Measurements from ENCODE around the gene NFIC.

NFIC gene

GRCh38 chr19:3364501-3364858 lies 1.9 kb upstream of the NFIC start:
- no peak for TF ChIP-seq CTCF (IDR thresholded peaks at IDR 0.05)

GRCh38 chr19:3365093-3365835 lies 1.1 kb upstream of the NFIC start:
- Mint-ChIP-seq H3K4me3 (peak overlapping the region; percentile 49), H3K4me1 (peaks cover 41% of the 10 kb centered on the region), H3K27ac (no peak overlapping the region), H3K27me3 (ENCODE audit: low read depth, poor library complexity) (peaks cover 97% of the 10 kb centered on the region), H3K9me3 (no peaks in the 10 kb centered on the region), H3K36me3 (ENCODE audit: low read depth) (no peaks in the 10 kb centered on the region)
- TF ChIP-seq CTCF (IDR thresholded peaks at IDR 0.05) = no peak
- no peak for DNase-seq

More at GRCh38 chr19:3364501-3364858, 1.9 kb upstream of the NFIC start:
- no peak for DNase-seq
- H3K4me3 Mint-ChIP-seq = no peak overlapping the region
- H3K27ac Mint-ChIP-seq = no peak overlapping the region
- peaks cover 90% of the 10 kb centered on the region for H3K27me3 Mint-ChIP-seq (ENCODE audit: low read depth, poor library complexity)
- H3K36me3 Mint-ChIP-seq (ENCODE audit: low read depth) = no peaks in the 10 kb centered on the region
- H3K4me1 Mint-ChIP-seq = peaks cover 33% of the 10 kb centered on the region
- no peaks in the 10 kb centered on the region for H3K9me3 Mint-ChIP-seq

- H3K4me1 Mint-ChIP-seq = peaks cover 53% of the 10 kb centered on the region
- H3K9me3 Mint-ChIP-seq = no peaks in the 10 kb centered on the region
- TF ChIP-seq CTCF (IDR thresholded peaks at IDR 0.05) = no peak
- H3K27me3 Mint-ChIP-seq (ENCODE audit: low read depth, poor library complexity) = peaks cover 97% of the 10 kb centered on the region
- H3K27ac Mint-ChIP-seq = no peak overlapping the region
- H3K36me3 Mint-ChIP-seq (ENCODE audit: low read depth) = no peaks in the 10 kb centered on the region
- H3K4me3 Mint-ChIP-seq = peak overlapping the region; percentile 70
- DNase-seq = peak; percentile 35
Measured at GRCh38 chr19:3366753-3367627, 607 bp downstream of the NFIC start.

- no peaks in the 10 kb centered on the region for H3K36me3 Mint-ChIP-seq (ENCODE audit: low read depth)
- TF ChIP-seq CTCF (IDR thresholded peaks at IDR 0.05) = no peak
- H3K4me1 Mint-ChIP-seq = peaks cover 54% of the 10 kb centered on the region
- H3K27me3 Mint-ChIP-seq (ENCODE audit: low read depth, poor library complexity) = peaks cover 97% of the 10 kb centered on the region
- H3K9me3 Mint-ChIP-seq = no peaks in the 10 kb centered on the region
- no peak for DNase-seq
- H3K4me3 Mint-ChIP-seq = peak overlapping the region; percentile 69
- H3K27ac Mint-ChIP-seq = no peak overlapping the region
Measured at GRCh38 chr19:3367628-3368440, 1.5 kb downstream of the NFIC start.

GRCh38 chr19:3368441-3368795 lies 2.0 kb downstream of the NFIC start:
- H3K4me3 Mint-ChIP-seq = peak overlapping the region; percentile 68
- TF ChIP-seq CTCF (IDR thresholded peaks at IDR 0.05) = no peak
- no peaks in the 10 kb centered on the region for H3K9me3 Mint-ChIP-seq
- no peak for DNase-seq
- H3K27me3 Mint-ChIP-seq (ENCODE audit: low read depth, poor library complexity) = peaks cover 95% of the 10 kb centered on the region
- H3K36me3 Mint-ChIP-seq (ENCODE audit: low read depth) = no peaks in the 10 kb centered on the region
- H3K4me1 Mint-ChIP-seq = peaks cover 54% of the 10 kb centered on the region
- no peak overlapping the region for H3K27ac Mint-ChIP-seq
